Activated T-helper 2 cell treated with anti-CD3 and anti-CD28 coated beads, Interferon-gamma antibody, Interleukin-2, Interleukin-4, amounts not matched to agents 10 μg/mL and 5 μg/mL and 100 μg/mL, durations not matched to agents 14 hours and 24 hours and 36 hours (primary cell): Measurements from ENCODE around the gene LSM11. TPM values are rescaled to one million over a fixed set of nuclear protein-coding genes. Genes with fewer than 3 reads are reported as not detected.

Source experiments
- DNase-seq: peaks from one replicate; pipeline ENCODE4 v3.0.0; 2021; ENCODE audit warnings: low spot score
- H3K27ac Mint-ChIP-seq: one replicate; pipeline ENCODE4 v1.8.0; 2021; ENCODE audit warnings: mixed read lengths
- H3K27me3 Mint-ChIP-seq: one replicate; pipeline ENCODE4 v1.8.0; 2021; ENCODE audit warnings: low read depth, mixed read lengths
- H3K36me3 Mint-ChIP-seq: one replicate; pipeline ENCODE4 v1.8.0; 2021; ENCODE audit warnings: low read depth, mixed read lengths
- H3K4me1 Mint-ChIP-seq: one replicate; pipeline ENCODE4 v1.8.0; 2021; ENCODE audit warnings: low read depth, mixed read lengths
- H3K4me3 Mint-ChIP-seq: one replicate; pipeline ENCODE4 v1.8.0; 2021; ENCODE audit warnings: low read depth, mild to moderate bottlenecking, moderate library complexity, mixed read lengths
- H3K9me3 Mint-ChIP-seq: one replicate; pipeline ENCODE4 v1.8.0; 2021; ENCODE audit warnings: mixed read lengths
- intact Hi-C: fragments of 100-400 bp; cut with micrococcal nuclease; formaldehyde crosslinking; loops from one replicate; pipeline ENCODE4 v1.15.1; 2023
- total RNA-seq: library from RNA; stranded (reverse); gene quantifications from 2 replicates; pipeline ENCODE4 v1.2.3, GENCODE V29; 2022

Gene LSM11
- total RNA-seq, 1 donor from 2014 or later = 8.9 TPM

GRCh38 chr5:157761690-157762621, 18.4 kb downstream of the LSM11 start:
- Mint-ChIP-seq H3K27ac (no peak overlapping the region), H3K4me3 (no peak overlapping the region), H3K27me3 (no peaks in the 10 kb centered on the region), H3K36me3 (peaks cover 15% of the 10 kb centered on the region), H3K9me3 (no peaks in the 10 kb centered on the region), H3K4me1 (peaks cover 14% of the 10 kb centered on the region)
- intact Hi-C loops = loop anchor here (2.0 to 5.0 kb wide), 3 partner anchors 157 to 233 kb away; no protein-coding TSS in a partner anchor
- DNase-seq = no peak

- intact Hi-C loops = loop anchor here (5.0 kb wide), 1 partner anchor 183 kb away; no protein-coding TSS in a partner anchor
- Mint-ChIP-seq H3K4me3 (no peak overlapping the region), H3K9me3 (no peaks in the 10 kb centered on the region), H3K36me3 (peaks cover 12% of the 10 kb centered on the region), H3K4me1 (peaks cover under 1% of the 10 kb centered on the region), H3K27me3 (no peaks in the 10 kb centered on the region), H3K27ac (no peak overlapping the region)
- DNase-seq = no peak
Observed at GRCh38 chr5:157764531-157764930, 21.0 kb downstream of the LSM11 start.

GRCh38 chr5:157766442-157766841, 22.9 kb downstream of the LSM11 start:
- no peak for DNase-seq
- peaks cover 1% of the 10 kb centered on the region for H3K36me3 Mint-ChIP-seq
- H3K9me3 Mint-ChIP-seq = no peaks in the 10 kb centered on the region
- no peak overlapping the region for H3K27ac Mint-ChIP-seq
- no peaks in the 10 kb centered on the region for H3K4me1 Mint-ChIP-seq
- intact Hi-C loops = no loop called here
- no peak overlapping the region for H3K4me3 Mint-ChIP-seq
- H3K27me3 Mint-ChIP-seq = peaks cover 5% of the 10 kb centered on the region

GRCh38 chr5:157766902-157767301, 23.4 kb downstream of the LSM11 start:
- Mint-ChIP-seq H3K36me3 (no peaks in the 10 kb centered on the region), H3K27ac (no peak overlapping the region), H3K27me3 (peaks cover 5% of the 10 kb centered on the region), H3K9me3 (no peaks in the 10 kb centered on the region), H3K4me1 (no peaks in the 10 kb centered on the region), H3K4me3 (no peak overlapping the region)
- DNase-seq = no peak
- intact Hi-C loops = no loop called here

- Mint-ChIP-seq H3K4me3 (no peak overlapping the region), H3K36me3 (no peaks in the 10 kb centered on the region), H3K4me1 (no peaks in the 10 kb centered on the region), H3K9me3 (no peaks in the 10 kb centered on the region), H3K27ac (no peak overlapping the region), H3K27me3 (peaks cover 5% of the 10 kb centered on the region)
- no peak for DNase-seq
- intact Hi-C loops = no loop called here
Observed at GRCh38 chr5:157767689-157768088, 24.2 kb downstream of the LSM11 start.

- no peaks in the 10 kb centered on the region for H3K4me1 Mint-ChIP-seq
- H3K4me3 Mint-ChIP-seq = no peak overlapping the region
- peaks cover 5% of the 10 kb centered on the region for H3K27me3 Mint-ChIP-seq
Observed at GRCh38 chr5:157770665-157771064, 27.2 kb downstream of the LSM11 start.

GRCh38 chr5:157772127-157772526, 28.6 kb downstream of the LSM11 start:
- no peak for DNase-seq
- Mint-ChIP-seq H3K27ac (no peak overlapping the region), H3K4me1 (no peaks in the 10 kb centered on the region), H3K36me3 (no peaks in the 10 kb centered on the region), H3K27me3 (peaks cover 5% of the 10 kb centered on the region), H3K4me3 (no peak overlapping the region), H3K9me3 (no peaks in the 10 kb centered on the region)
- intact Hi-C loops = no loop called here

More at GRCh38 chr5:157770665-157771064, 27.2 kb downstream of the LSM11 start:
- DNase-seq = no peak
- Mint-ChIP-seq H3K9me3 (no peaks in the 10 kb centered on the region), H3K36me3 (no peaks in the 10 kb centered on the region), H3K27ac (no peak overlapping the region)
- intact Hi-C loops = no loop called here

- intact Hi-C loops = no loop called here
- DNase-seq = no peak
Observed at GRCh38 chr5:157778121-157778805, 34.8 kb downstream of the LSM11 start.

GRCh38 chr5:157779221-157779620, 35.7 kb downstream of the LSM11 start:
- Mint-ChIP-seq H3K36me3 (peaks cover 3% of the 10 kb centered on the region), H3K27ac (no peak overlapping the region), H3K9me3 (no peaks in the 10 kb centered on the region), H3K4me3 (no peak overlapping the region), H3K27me3 (peaks cover 2% of the 10 kb centered on the region), H3K4me1 (peaks cover 2% of the 10 kb centered on the region)
- intact Hi-C loops = no loop called here
- no peak for DNase-seq

More at GRCh38 chr5:157778121-157778805, 34.8 kb downstream of the LSM11 start:
- H3K4me3 Mint-ChIP-seq = no peak overlapping the region
- H3K27ac Mint-ChIP-seq = no peak overlapping the region
- H3K36me3 Mint-ChIP-seq = no peaks in the 10 kb centered on the region
- H3K9me3 Mint-ChIP-seq = no peaks in the 10 kb centered on the region
- no peaks in the 10 kb centered on the region for H3K4me1 Mint-ChIP-seq
- H3K27me3 Mint-ChIP-seq = peaks cover 2% of the 10 kb centered on the region

- Mint-ChIP-seq H3K36me3 (peaks cover 52% of the 10 kb centered on the region), H3K4me3 (no peak overlapping the region), H3K27me3 (no peaks in the 10 kb centered on the region), H3K9me3 (no peaks in the 10 kb centered on the region), H3K27ac (no peak overlapping the region), H3K4me1 (peaks cover 3% of the 10 kb centered on the region)
- DNase-seq = no peak
- intact Hi-C loops = no loop called here
Observed at GRCh38 chr5:157785801-157786200, 42.3 kb downstream of the LSM11 start.

- H3K9me3 Mint-ChIP-seq = no peaks in the 10 kb centered on the region
- intact Hi-C loops = no loop called here
- H3K36me3 Mint-ChIP-seq = peaks cover 64% of the 10 kb centered on the region
- peaks cover 7% of the 10 kb centered on the region for H3K4me1 Mint-ChIP-seq
- no peak overlapping the region for H3K27ac Mint-ChIP-seq
- no peak for DNase-seq
- no peak overlapping the region for H3K4me3 Mint-ChIP-seq
- no peaks in the 10 kb centered on the region for H3K27me3 Mint-ChIP-seq
Observed at GRCh38 chr5:157793301-157793700, 49.8 kb downstream of the LSM11 start.

GRCh38 chr5:157799578-157799977, 56.1 kb downstream of the LSM11 start:
- intact Hi-C loops = no loop called here
- H3K4me1 Mint-ChIP-seq = no peaks in the 10 kb centered on the region
- H3K27me3 Mint-ChIP-seq = no peaks in the 10 kb centered on the region
- DNase-seq = no peak
- no peak overlapping the region for H3K27ac Mint-ChIP-seq
- H3K36me3 Mint-ChIP-seq = peaks cover 40% of the 10 kb centered on the region
- H3K4me3 Mint-ChIP-seq = no peak overlapping the region
- no peaks in the 10 kb centered on the region for H3K9me3 Mint-ChIP-seq

GRCh38 chr5:157800137-157800536, 56.6 kb downstream of the LSM11 start:
- no peaks in the 10 kb centered on the region for H3K4me1 Mint-ChIP-seq
- DNase-seq = no peak
- no peak overlapping the region for H3K27ac Mint-ChIP-seq
- no peaks in the 10 kb centered on the region for H3K9me3 Mint-ChIP-seq
- H3K27me3 Mint-ChIP-seq = no peaks in the 10 kb centered on the region
- intact Hi-C loops = no loop called here
- peaks cover 40% of the 10 kb centered on the region for H3K36me3 Mint-ChIP-seq
- H3K4me3 Mint-ChIP-seq = no peak overlapping the region
